Stimulated activated CD4-positive, alpha-beta T cell treated with anti-CD3 and anti-CD28 coated beads, Interleukin-15, amount 100 ng/mL, for 1 hour (primary cell): ENCODE data around the gene METTL22.

Experiments used
- DNase-seq, 2 donors: peaks; one replicate each; pipeline ENCODE4 v3.0.0-alpha.2; 2020; ENCODE audit warnings: low read depth in 1 of 2, low spot score in 1 of 2

METTL22 gene

GRCh38 chr16:8691728-8692127, 70.2 kb downstream of the METTL22 start:
- DNase-seq, result no peak

GRCh38 chr16:8694795-8695728, 73.6 kb downstream of the METTL22 start:
- DNase-seq, result no peak

- DNase-seq, result no peak
These were observed 75.4 kb downstream of the METTL22 start for GRCh38 chr16:8696880-8697279.

- no peak for DNase-seq
These were observed 76.5 kb downstream of the METTL22 start for GRCh38 chr16:8697965-8698364.
